H7 (cell line): ENCODE results near the gene CLTC. TPM values are rescaled to one million over a fixed set of nuclear protein-coding genes. Genes with fewer than 3 reads are reported as not detected.
A peak's percentile ranks its signal among the peaks of the same experiment; 100 is the strongest.
"Not testable (repeated sequence)": the region's sequence is repeated elsewhere in the genome, so short reads cannot be mapped to it uniquely, and the experiment has no call there.

Source experiments
- DNase-seq: peaks from one replicate; pipeline ENCODE4 v3.0.0; 2012
- H3K27me3 ChIP-seq: 2 replicates; pipeline ENCODE4 v1.6.0; 2011; ENCODE audit warnings: mild to moderate bottlenecking, low read length; ENCODE audit not compliant: control insufficient read depth, insufficient read depth
- H3K36me3 ChIP-seq: replicated peaks from 2 replicates; pipeline ENCODE4 v1.5.1; 2011; ENCODE audit warnings: low read length; ENCODE audit not compliant: control insufficient read depth, insufficient read depth
- H3K4me3 ChIP-seq: 2 replicates; pipeline ENCODE4 v1.5.1; 2011; ENCODE audit warnings: low read depth, mild to moderate bottlenecking, control low read depth, low read length, moderate library complexity; ENCODE audit not compliant: insufficient read depth
- total RNA-seq: library from RNA; depleted of rRNA; stranded (reverse); fragments of >200 nt; shearing (Covaris generic); gene quantifications from 2 replicates; pipeline ENCODE4 v1.2.3, GENCODE V29; 2014; rRNA removed

Gene CLTC
- total RNA-seq = 202 and 214 TPM in 2 replicates

GRCh38 chr17:59619298-59620063 is at the start of gene CLTC:
TSS of gene CLTC (plus strand) at chr17:59619895. CDS start at chr17:59620132, 237 bp downstream.
- peak; percentile 92 for DNase-seq
- Histone ChIP-seq H3K27me3 (no peaks in the 10 kb centered on the region), H3K4me3 (peak within 1 kb of the TSS; percentile 75), H3K36me3 (no peaks in the 10 kb centered on the region)

GRCh38 chr17:59572301-59572924 is 47.3 kb upstream of the CLTC start:
- Histone ChIP-seq H3K4me3 (no peak overlapping the region), H3K27me3 (no peaks in the 10 kb centered on the region), H3K36me3 (no peaks in the 10 kb centered on the region)
- DNase-seq = no peak

DNA sequence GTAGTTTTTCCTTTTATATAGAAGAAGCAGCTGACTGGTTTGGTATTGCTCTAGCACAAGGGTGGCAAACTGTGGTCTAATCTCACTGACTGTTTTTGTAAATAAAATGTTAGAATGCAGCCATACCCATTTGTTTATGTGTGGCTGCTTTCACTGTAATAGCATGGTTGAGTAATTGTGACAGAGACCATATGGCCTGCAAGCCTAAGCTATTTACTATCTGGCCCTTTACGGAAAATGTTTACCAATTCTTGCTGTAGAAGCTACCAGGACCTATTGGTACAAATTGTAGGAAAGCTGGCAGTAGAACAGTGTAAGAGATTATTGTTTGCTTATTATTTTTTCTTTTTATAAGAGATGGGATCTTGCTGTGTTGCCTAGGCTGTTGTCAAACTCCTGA is 35.5 kb upstream of the CLTC start:
- H3K4me3 ChIP-seq, H3K36me3 ChIP-seq, H3K27me3 ChIP-seq, DNase-seq: not testable (repeated sequence)

- no peaks in the 10 kb centered on the region for H3K27me3 ChIP-seq
- DNase-seq = no peak
- H3K4me3 ChIP-seq = no peak overlapping the region
- H3K36me3 ChIP-seq = peaks cover 2% of the 10 kb centered on the region
Measured at GRCh38 chr17:59600169-59600568, 19.5 kb upstream of the CLTC start.

DNA sequence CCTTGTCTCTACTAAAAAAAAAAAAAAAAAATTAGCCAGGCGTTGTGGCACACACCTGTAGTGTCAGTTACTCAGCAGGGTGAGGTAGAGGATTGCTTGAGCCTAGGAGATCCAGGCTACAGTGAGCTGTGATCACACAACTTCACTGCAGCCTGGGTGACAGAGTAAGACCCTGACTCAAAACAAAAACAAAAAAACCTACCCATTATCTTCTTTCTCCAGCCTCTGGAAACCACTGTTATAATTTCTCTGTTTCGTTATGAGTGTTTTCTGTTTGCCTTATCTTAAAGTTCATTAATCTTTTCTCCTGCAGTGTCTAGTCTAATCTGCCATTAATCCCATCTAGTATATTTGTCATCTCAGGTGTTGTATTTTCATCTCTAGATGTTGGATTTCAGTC is 18.6 kb upstream of the CLTC start:
- no peaks in the 10 kb centered on the region for H3K27me3 ChIP-seq
- no peak for DNase-seq
- peaks cover 4% of the 10 kb centered on the region for H3K36me3 ChIP-seq
- H3K4me3 ChIP-seq = no peak overlapping the region

DNA sequence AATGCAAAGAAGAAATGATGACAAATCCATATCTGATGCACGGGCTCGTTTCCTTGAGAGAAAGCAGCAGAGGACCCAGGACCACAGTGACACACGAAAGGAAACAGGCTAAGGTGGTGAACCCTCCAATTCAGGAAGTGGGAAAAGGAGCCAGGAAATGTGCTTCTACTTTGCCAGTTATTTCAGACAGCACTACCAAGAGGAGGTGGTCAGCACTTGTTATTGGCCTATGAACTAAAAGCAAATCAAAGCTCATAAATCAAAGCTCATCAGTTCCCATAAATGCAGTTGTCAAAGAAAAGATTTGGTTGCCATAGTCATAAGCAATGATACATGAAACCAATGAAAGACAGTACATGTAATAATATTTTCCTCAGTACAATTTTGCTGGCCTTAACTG is 12.6 kb upstream of the CLTC start:
- Histone ChIP-seq H3K4me3 (no peak overlapping the region), H3K27me3 (no peaks in the 10 kb centered on the region), H3K36me3 (peaks cover 7% of the 10 kb centered on the region)
- no peak for DNase-seq

- DNase-seq = peak; percentile 56
- Histone ChIP-seq H3K4me3 (no peak overlapping the region), H3K27me3 (no peaks in the 10 kb centered on the region), H3K36me3 (peaks cover 7% of the 10 kb centered on the region)
Measured at GRCh38 chr17:59607817-59608403, 11.8 kb upstream of the CLTC start.

- Histone ChIP-seq H3K27me3 (no peaks in the 10 kb centered on the region), H3K4me3 (no peak overlapping the region), H3K36me3 (peaks cover 2% of the 10 kb centered on the region)
- no peak for DNase-seq
Measured at GRCh38 chr17:59611503-59611902, 8.2 kb upstream of the CLTC start.

- Histone ChIP-seq H3K36me3 (no peaks in the 10 kb centered on the region), H3K4me3 (no peak overlapping the region), H3K27me3 (no peaks in the 10 kb centered on the region)
- DNase-seq = no peak
Measured at GRCh38 chr17:59616253-59616920, 3.3 kb upstream of the CLTC start.

DNA sequence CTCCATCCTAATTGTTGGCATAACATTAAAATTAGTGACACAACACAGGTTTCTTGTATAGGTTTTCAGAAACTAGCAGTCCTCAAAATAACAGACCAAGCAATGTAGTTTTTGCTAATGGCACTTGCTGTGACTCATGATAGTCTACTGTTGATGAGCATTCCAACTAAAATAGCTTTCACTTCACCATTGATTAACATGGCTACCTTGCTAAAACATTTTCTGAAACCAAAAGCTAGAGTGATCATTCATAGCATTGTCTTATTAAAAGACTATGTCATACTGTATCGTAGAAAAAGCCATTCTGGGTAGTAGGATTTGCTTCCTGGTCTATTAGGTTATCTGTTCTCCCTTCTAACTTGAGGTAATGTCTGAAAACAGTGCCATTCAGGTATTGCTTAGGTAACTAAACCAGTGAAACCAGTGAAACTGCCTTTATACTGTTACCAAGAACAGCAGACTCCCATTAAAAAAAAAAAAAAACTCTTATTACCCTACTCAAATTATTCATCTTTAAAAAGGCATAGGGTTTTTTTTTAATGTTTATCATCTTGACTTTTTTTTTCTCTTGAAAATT is 2.5 kb upstream of the CLTC start:
- Histone ChIP-seq H3K27me3 (no peaks in the 10 kb centered on the region), H3K4me3 (no peak overlapping the region), H3K36me3 (no peaks in the 10 kb centered on the region)
- DNase-seq = no peak

GRCh38 chr17:59619035-59619297 is 729 bp upstream of the CLTC start:
- Histone ChIP-seq H3K4me3 (peak overlapping the region; percentile 75), H3K36me3 (no peaks in the 10 kb centered on the region), H3K27me3 (no peaks in the 10 kb centered on the region)
- no peak for DNase-seq

DNA sequence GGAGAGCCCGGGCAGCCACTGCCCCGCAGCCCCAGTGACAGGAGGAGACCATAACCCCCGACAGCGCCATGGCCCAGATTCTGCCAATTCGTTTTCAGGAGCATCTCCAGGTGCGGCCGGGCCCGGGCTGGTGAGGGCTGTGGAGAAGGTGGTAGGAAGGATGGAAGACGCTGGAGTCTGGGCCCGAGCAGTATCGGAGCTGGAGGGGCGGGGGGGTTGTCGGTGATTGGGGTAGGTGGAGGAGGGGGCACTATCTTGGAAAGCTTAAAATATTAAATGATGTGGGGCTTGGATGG is 317 bp downstream of the CLTC start:
- Histone ChIP-seq H3K27me3 (no peaks in the 10 kb centered on the region), H3K36me3 (no peaks in the 10 kb centered on the region), H3K4me3 (peak overlapping the region; percentile 75)
- DNase-seq = no peak

GRCh38 chr17:59620518-59621259 is 994 bp downstream of the CLTC start:
- Histone ChIP-seq H3K36me3 (no peaks in the 10 kb centered on the region), H3K4me3 (peak overlapping the region; percentile 75), H3K27me3 (no peaks in the 10 kb centered on the region)
- DNase-seq = peak; percentile 41

- Histone ChIP-seq H3K36me3 (no peaks in the 10 kb centered on the region), H3K27me3 (no peaks in the 10 kb centered on the region), H3K4me3 (no peak overlapping the region)
- DNase-seq = no peak
Measured at GRCh38 chr17:59621771-59622170, 2.1 kb downstream of the CLTC start.
